Pancreas (tissue), 10 donors: ENCODE results near the gene PARD3B. TPM values are rescaled to one million over a fixed set of nuclear protein-coding genes. Genes with fewer than 3 reads are reported as not detected.
A peak's percentile ranks its signal among the peaks of the same experiment; 100 is the strongest.

Source experiments
- ATAC-seq, 4 donors: fragments of 200-7000 bp; cut with Tn5 transposase; one replicate each; pipeline versions ENCODE4 v1.8.0 to v1.9.1; 2020; ENCODE audit warnings: mild to moderate bottlenecking in 4 of 4, moderate library complexity in 4 of 4
- DNase-seq, 6 donors: peaks; one replicate each; pipeline ENCODE4 v3.0.0-alpha.2; 2020
- FAIRE-seq: peaks from 2 replicates; lab custom pipeline; 2012; peaks lifted over from hg19 to GRCh38; lab: Jason Lieb, UNC
- H3K27ac ChIP-seq, 4 donors: fragments of 200-600 bp; sonication (generic); 1 replicate in 3 of 4; 2 replicates in 1 of 4; pipeline versions ENCODE4 v1.5.0 to v1.8.0; 2020
- H3K27me3 ChIP-seq, 4 donors: fragments of 200-600 bp; one replicate each; pipeline ENCODE4 v1.8.0; 2021
- H3K36me3 ChIP-seq, 3 donors: fragments of 200-600 bp; sonication (generic) in 1 of 3; one replicate each; pipeline versions ENCODE4 v1.5.0 to v1.8.0; 2020 to 2021
- H3K4me1 ChIP-seq, 3 donors: fragments of 200-600 bp; one replicate each; pipeline ENCODE4 v1.8.0; 2021
- H3K4me3 ChIP-seq, 4 donors: fragments of 200-600 bp; sonication (generic) in 2 of 4; one replicate each; pipeline versions ENCODE4 v1.5.0 to v1.8.0; 2020 to 2021
- H3K9me3 ChIP-seq, 4 donors: fragments of 200-600 bp; one replicate each; pipeline ENCODE4 v1.8.0; 2021
- WGBS, 2 donors: extraction: QIAGEN DNeasy Blood & Tissue Kit; methylation state at CpG; one replicate each; pipeline ENCODE4 v1.1.7; 2013; 5-methylcytosine and 5-hydroxymethylcytosine counted together
- intact Hi-C, 3 donors: fragments of 100-400 bp; cut with DNase I; formaldehyde crosslinking; loops; one replicate each; pipeline versions ENCODE4 v1.11.1 to v1.14.2; 2022
- polyA plus RNA-seq, 2 donors: library from polyadenylated mRNA; stranded (reverse); fragments of 200-250 nt; gene quantifications; one replicate each; pipeline ENCODE4 v1.2.3, GENCODE V29; 2013
- total RNA-seq, 6 donors: library from RNA; stranded (reverse); fragmentation: NEBNext Ultra II Directional in 4 of 6; extraction: Animal tissue kit (Norgen Biotek cat#: 25700) in 4 of 6; gene quantifications; one replicate each; pipeline versions ENCODE4 v1.2.1 to v1.2.4, GENCODE V29; 2021 to 2023
- TF ChIP-seq, protein P1 (sequence below), 4 donors: fragments of 200-600 bp; sonication (generic) in 3 of 4; IDR thresholded peaks; one replicate each; pipeline versions ENCODE4 v1.5.0 to v1.8.0; 2021; ENCODE audit warnings: antibody characterized with exemption in 4 of 4
- donor health status: healthy with polysubstance abuse.
- donor health status: DM: no; HTN: no; CAD: no; lungs with moderate emphysema.
- donor health status: DM: no; HTN: no; CAD: no.
- donor health status: control.
- donor health status: control.
- donor health status: Bipolar disorder and iron deficiency.
- donor health status: DM: yes; HTN: yes; CAD: no.
- donor health status: DM: no; HTN: no; CAD: no.
- donor health status: DM: no; HTN: no; CAD: no.
- donor health status: DM: yes; HTN: yes; CAD: no.

PARD3B gene
- total and polyA plus RNA-seq, 8 donors: 2.8 to 21.5 (median 12.7) TPM

DNA sequence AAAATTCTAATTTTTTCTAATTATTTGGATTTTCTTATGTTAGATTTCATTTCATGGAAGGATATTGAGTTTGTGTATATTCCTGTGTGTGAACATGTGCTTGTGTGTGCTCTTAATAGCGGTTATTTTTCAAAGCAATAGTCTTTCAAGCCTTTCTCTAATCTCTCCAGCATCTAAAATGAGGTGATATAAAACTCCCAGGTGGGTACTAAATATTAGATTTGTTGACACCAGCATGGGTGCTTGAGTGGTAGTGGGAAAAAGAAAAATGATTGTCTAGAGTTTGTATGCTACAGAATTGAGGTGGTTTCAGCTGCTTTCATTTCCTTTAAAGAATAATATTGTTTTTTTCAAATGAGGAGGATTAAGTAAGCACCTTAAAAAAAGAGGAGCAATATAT lies 296.8 kb downstream of the PARD3B start:
- no peak overlapping the region for H3K4me3 ChIP-seq

DNA sequence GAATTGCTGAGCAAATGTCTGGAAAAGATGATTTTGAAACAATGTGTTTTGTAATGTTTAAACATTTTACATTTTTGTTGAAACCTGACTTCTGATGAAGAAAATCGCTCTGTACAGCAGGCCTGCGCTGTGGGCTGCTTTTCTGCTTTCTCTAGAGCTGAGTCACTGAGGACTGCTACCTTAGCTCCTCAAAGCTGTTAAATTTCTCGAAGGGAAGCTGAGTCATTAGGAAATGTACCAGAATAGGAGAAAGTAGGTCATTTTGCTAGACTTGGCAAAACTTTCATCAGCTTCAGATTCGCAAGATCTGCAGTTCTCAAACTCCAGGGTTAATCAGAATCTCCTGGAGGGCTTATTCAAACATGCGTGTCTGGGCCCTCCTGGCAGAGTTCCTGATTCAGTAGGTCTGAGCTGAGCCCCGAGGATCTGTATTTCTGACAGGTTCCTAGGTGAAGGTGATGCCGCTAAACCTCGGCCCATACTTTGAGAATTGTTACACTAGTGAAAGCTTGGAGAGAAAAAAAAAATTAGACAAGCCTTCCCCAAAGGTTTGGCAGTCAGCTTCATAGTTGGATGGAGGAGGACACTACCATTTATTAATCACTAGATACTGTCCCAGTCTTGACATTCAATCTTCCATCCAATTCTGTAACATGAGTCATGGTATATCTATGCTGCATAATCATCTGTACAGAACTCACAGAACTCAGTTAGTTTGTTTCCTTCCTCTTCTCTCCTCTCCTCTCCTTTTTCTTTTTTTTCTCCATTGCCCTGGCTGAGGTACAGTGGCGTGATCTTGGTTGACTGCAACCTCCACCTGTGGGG lies 297.6 kb downstream of the PARD3B start:
- no peaks in the 10 kb centered on the region for H3K27me3 ChIP-seq
- ATAC-seq (peak; percentile 72 to 91 (median 82)), DNase-seq (no peak), FAIRE-seq (no peak)
- intact Hi-C loops: no loop called here
- no peaks in the 10 kb centered on the region for H3K36me3 ChIP-seq
- H3K4me1 ChIP-seq: peaks cover 0 to 3% (median 0%) of the 10 kb centered on the region in 3 donors
- 49 to 63% methylated on average over 9 of the region's 9 CpGs for WGBS, 2 donors
- no peaks in the 10 kb centered on the region for H3K9me3 ChIP-seq
- H3K4me3 ChIP-seq: no peak overlapping the region
- no peak overlapping the region for H3K27ac ChIP-seq
- TF ChIP-seq, protein P1, sequence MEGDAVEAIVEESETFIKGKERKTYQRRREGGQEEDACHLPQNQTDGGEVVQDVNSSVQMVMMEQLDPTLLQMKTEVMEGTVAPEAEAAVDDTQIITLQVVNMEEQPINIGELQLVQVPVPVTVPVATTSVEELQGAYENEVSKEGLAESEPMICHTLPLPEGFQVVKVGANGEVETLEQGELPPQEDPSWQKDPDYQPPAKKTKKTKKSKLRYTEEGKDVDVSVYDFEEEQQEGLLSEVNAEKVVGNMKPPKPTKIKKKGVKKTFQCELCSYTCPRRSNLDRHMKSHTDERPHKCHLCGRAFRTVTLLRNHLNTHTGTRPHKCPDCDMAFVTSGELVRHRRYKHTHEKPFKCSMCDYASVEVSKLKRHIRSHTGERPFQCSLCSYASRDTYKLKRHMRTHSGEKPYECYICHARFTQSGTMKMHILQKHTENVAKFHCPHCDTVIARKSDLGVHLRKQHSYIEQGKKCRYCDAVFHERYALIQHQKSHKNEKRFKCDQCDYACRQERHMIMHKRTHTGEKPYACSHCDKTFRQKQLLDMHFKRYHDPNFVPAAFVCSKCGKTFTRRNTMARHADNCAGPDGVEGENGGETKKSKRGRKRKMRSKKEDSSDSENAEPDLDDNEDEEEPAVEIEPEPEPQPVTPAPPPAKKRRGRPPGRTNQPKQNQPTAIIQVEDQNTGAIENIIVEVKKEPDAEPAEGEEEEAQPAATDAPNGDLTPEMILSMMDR (IDR thresholded peaks at IDR 0.05): no peak

More for the DNA sequence above, 296.8 kb downstream of the PARD3B start:
- Histone ChIP-seq H3K9me3 (no peaks in the 10 kb centered on the region), H3K27me3 (no peaks in the 10 kb centered on the region), H3K36me3 (no peaks in the 10 kb centered on the region), H3K4me1 (peaks cover 0 to 3% (median 0%) of the 10 kb centered on the region in 3 donors), H3K27ac (no peak overlapping the region)
- TF ChIP-seq, protein P1 (IDR thresholded peaks at IDR 0.05): no peak
- ATAC-seq: no peak
- DNase-seq: no peak
- WGBS, 2 donors: 95 to 98% methylated on average over 1 of the region's 1 CpG
- no peak for FAIRE-seq
- intact Hi-C loops: no loop called here

DNA sequence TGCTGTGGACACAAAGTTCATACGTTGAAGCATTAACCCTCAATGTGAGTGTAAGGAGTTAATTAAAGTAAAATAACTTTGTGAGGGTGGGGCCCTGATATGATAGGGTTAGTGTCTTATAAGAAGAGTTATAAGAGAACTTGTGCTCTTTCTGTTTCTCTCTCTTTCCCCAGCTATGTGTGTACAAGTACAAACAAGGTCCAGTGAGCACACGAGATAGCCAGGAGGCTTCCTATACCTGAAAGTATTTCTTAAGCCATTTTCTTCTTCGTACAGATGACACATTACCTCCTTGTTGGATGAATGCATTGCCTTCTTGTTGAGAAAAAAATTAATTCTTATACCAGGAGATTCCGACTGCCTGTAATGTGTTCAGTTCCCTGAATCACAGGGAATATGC lies 301.2 kb downstream of the PARD3B start:
- ATAC-seq: no peak
- intact Hi-C loops: no loop called here
- Histone ChIP-seq H3K4me3 (no peak overlapping the region), H3K27ac (no peak overlapping the region), H3K27me3 (no peaks in the 10 kb centered on the region), H3K9me3 (no peaks in the 10 kb centered on the region), H3K4me1 (peaks cover 0 to 3% (median 0%) of the 10 kb centered on the region in 3 donors), H3K36me3 (no peaks in the 10 kb centered on the region)
- WGBS, 2 donors: 93 to 96% methylated on average over 4 of the region's 4 CpGs
- DNase-seq: no peak
- TF ChIP-seq, protein P1 (IDR thresholded peaks at IDR 0.05): no peak
- no peak for FAIRE-seq

GRCh38 chr2:204849892-204850291 lies 304.6 kb downstream of the PARD3B start:
- no peak for DNase-seq
- Histone ChIP-seq H3K4me1 (no peaks in the 10 kb centered on the region), H3K36me3 (no peaks in the 10 kb centered on the region), H3K4me3 (no peak overlapping the region), H3K9me3 (no peaks in the 10 kb centered on the region), H3K27ac (no peak overlapping the region), H3K27me3 (no peaks in the 10 kb centered on the region)
- intact Hi-C loops: no loop called here
- TF ChIP-seq, protein P1 (IDR thresholded peaks at IDR 0.05): no peak
- ATAC-seq: peak in 1 of 4 donors; percentile 38
- FAIRE-seq: no peak
- WGBS, 2 donors: 76 to 85% methylated on average over 3 of the region's 3 CpGs

DNA sequence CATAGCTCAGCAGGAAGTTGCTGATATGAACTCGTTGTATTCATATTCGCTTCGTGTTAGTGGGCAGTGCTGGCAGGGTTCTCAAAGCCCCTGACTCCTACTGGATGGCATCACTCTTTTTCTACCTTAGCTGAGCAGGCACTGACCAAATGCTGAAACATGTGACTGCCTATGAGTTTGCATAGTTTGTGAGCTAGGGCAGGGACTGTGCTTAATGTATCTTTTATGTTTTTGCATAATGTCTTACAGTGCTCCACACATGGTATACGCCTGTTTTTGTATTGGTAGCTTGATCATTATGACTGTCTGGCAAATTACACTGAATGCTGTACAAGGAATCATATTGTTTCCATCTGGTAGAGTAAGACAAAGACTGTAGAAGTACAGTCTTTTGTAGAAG lies 305.3 kb downstream of the PARD3B start:
- DNase-seq (no peak), FAIRE-seq (no peak), ATAC-seq (no peak)
- Histone ChIP-seq H3K4me1 (no peaks in the 10 kb centered on the region), H3K4me3 (no peak overlapping the region), H3K9me3 (no peaks in the 10 kb centered on the region), H3K36me3 (no peaks in the 10 kb centered on the region), H3K27ac (no peak overlapping the region), H3K27me3 (no peaks in the 10 kb centered on the region)
- intact Hi-C loops: no loop called here
- TF ChIP-seq, protein P1 (IDR thresholded peaks at IDR 0.05): no peak
- 86 to 93% methylated on average over 4 of the region's 4 CpGs for whole genome bisulfite sequencing, 2 donors
